ENCODE results near the gene PINLYP.
"Not testable (repeated sequence)": the region's sequence is repeated elsewhere in the genome, so short reads cannot be mapped to it uniquely, and the experiment has no call there.

Gene PINLYP

DNA sequence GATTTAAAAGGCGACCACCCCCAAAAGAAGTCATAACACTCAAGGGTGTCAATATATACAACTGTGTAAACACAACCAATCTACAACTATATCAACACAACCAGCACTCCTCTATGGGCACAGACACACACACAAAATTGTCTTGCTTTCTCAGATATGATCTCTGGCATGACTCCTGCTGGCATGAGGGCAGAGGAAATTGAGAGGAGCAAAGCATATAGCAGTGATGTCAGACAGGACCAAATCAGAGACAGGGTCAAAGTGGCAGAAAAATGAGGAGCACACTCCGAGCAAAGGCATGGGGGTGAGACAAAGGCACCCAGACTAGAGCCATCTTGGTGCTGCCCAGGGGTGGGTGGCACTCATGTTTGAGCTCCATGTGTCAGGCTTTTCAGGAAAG is 10.7 kb downstream of the PINLYP start:
- no peak for DNase-seq

- DNase-seq: not testable (repeated sequence)
Measured at GRCh38 chr19:43587029-43587428, 11.4 kb downstream of the PINLYP start.

DNA sequence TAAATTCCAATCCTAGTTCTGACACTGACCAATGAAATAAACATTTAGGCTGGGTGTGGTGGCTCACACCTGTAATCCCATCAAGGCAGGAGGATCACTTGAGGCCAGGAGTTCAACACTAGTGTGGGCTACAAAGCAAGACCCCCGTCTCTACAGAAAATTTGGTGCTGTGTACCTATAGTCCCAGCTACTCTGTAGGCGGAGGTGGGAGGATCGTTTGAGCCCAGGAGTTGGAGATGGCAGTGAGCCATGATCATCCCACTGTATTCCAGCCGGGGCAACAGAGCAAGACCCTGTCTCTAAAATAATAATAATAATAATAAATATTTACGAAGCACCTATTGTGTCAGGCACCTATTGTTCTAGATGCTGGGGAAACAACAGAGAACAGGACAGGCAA is 13.7 kb downstream of the PINLYP start:
- no peak for DNase-seq

DNA sequence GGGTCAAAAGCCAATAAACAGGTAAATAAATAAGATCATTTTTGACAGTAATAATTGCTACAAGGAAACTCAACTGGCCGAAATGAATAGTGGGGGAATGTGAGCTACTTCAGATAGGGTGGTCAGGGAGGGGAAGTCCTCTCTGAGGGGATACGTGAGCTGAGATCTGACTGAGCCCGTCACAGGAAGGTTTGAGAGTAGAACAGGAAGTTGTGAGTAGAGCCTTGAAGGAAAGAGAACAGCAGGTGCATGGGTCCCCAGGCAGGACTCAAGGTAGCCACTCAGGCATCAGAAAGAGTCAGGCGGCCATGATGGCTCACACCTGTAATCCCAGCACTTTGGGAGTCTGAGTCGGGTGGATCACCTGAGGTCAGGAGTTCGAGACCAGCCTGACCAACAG is 14.1 kb downstream of the PINLYP start:
- DNase-seq: no peak

DNA sequence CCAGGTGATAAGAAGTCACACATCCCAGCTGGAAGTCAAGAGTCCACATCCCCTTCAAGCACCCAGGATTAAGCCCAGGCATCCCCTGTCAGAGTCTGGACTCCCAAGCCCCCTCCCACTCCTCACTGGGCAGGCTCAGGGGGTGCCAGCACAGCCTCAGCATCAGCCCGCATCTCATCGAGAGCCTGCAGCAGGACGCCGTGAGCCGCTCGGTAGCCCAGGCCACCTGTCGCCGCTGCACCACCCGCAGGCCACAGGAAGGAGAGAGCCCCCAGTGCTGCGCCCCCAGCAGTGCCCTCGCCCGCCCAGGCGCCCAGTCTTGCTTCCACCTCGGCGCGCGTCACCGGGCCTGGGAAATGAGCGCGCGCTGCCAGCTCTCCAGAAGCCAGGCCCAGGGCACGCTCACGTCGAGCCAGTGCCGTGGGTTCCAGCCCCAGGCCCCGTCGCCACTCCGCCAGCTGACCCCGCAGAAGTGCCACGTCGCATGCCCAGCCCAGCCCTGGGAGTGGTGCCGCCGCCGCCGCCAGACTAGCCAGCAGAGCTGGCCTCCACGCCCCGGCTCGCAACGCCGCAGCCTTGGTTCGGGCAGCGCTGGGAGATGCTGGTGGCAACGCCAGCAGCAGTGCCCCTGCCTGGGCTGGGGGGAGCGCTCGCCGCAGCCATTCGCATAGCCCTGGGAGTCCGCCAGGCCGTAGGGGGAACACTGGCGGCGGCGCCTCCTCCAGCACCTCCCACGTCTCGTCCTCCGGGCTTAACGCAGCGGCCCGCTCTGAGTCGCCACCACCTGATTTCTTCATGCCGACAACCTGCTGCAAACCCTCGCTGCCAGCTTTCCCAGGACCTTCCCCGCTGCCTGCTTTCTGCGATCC is 16.5 kb downstream of the PINLYP start:
- no peak for DNase-seq

DNA sequence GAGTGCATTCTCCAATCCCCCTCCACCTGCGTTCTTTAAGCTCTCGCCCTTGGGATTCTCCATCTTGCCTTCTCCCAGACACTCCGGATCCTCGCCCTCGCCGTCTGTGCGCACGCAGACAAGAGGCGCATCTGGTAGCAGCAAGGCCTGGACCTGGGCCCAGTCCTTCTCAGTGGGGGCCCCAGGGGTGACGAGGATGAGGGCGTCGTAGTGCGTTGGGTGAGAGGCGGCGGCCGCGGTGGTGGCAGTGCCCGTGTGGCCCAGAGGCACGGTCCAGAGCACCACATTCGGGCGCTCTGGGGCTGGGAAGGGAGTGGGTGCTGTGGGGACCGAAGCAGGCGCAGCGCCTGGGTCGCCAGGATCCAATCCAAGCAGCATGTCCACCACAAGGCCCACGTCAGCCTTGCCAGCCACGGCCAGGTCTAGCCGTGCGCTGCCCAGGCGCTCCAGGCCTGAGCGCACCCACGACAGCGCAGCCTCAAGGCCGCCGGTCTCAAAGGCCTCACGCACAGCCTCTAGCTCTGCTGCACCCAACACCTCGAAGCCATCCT is 17.3 kb downstream of the PINLYP start:
- no peak for DNase-seq

- DNase-seq: no peak
Measured at GRCh38 chr19:43594081-43594697, 18.6 kb downstream of the PINLYP start.

DNA sequence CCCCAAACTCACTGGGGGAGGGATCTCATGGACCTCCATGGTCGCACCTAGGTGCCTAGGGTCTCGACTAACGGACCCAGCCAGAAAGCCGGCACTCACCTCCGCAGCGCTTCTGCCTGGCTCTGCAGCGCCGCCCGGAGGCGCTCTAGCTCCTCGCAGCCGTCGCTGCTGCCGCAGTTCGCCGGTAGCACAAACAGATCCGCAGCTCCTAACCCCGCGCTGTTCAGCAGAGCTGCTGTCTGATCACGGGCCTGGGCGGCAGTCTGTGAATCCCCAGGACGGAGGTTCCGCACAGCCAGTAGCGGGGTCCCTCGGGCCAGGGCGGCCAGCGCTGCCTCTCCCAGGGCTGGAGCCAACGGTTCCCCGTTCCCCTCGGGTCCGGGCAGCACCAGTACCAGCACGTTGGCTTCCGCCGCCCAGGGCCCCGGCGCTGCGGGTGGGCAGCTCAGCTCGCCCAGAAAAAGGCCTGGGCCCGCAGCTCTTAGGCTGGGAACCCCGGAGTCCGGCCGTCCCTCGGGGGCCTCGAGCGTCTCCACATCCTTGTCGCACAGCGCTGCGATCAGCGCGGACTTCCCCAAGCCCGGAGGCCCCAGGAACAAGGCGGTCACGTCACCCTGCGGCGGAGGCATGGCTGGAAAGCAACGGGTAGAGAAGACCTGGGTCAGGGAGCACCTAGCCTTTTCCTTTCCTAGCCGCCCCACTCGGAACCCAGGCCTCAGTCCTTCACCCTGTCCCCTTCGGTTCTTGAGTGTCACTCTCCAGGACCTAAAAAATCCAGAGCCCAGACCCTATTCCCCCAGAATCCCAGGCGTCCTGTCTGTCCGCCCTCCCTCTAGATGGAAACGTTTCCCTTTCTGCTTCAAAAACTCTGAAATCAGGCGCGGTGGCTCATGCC is 19.4 kb downstream of the PINLYP start:
- DNase-seq: peak; percentile 82

DNA sequence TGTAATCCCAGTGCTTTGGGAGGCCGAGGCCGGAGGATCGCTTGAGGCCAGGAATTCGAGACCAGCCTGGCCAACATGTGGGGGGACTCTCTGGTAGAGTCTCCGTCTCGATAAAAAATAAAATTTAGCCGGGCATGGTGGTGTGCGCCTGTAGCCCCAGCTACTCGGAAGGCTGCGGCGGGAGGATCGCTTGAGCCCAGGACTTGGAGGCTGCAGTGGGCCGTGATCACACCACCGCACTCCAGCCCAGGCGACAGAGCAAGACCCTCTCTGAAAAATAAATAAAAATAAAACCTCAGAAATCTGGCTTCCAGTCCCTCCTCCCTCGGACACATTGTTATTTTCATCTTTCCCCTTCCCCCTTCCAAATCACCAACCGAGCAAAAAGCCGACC is 20.0 kb downstream of the PINLYP start:
- peak; percentile 59 for DNase-seq

DNA sequence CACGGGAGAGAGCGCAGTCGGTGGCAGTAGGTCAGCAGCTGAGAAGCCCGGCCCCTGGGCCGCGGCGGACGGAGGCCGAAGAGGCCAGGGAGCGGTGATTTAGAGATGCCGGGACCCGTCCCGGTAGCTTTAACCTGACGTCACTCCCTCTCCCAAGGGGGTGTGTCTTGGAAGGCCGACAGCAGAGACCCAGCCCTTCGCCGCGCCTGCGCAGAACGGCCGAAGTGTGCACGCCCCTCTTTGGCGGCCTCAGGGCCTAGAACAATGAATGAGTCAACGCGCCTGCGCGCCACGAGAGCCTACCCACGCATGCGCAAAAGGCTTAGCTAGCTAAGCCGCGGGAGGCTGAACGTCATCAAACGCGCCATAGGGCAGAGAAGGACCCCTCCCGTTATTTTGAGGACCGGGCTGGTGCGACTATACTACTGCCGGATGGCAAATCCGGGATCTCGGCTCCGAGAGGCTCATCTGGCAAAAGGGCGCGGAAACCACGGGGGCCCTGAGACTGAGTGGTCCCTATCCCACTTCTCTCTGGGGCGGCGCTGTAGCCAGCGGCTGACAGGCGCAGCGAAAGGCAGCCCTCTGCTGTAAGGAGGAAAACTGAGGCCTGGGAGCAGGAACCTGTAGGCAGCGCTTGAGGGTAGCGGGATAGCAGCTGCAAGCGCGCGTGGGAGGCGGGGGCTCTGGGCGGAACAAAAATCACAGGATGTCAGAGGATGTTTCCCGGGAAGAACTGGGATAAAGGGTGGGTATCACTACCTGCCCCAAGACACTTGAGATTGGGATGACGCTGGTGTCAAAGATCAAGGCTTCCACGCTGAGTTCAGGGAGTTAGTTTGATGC is 20.6 kb downstream of the PINLYP start, which contains the start of the genes IRGQ and ZNF576:
Gene IRGQ (minus strand): TSS at position 136 of the 843 bp plus-strand sequence. CDS start 796 bp downstream, outside the sequence.
Gene ZNF576 (plus strand): TSS at position 597 of the 843 bp plus-strand sequence. CDS start 514 bp downstream, outside the sequence.
- DNase-seq: peak; percentile 100

- peak; percentile 56 for DNase-seq
Measured at GRCh38 chr19:43596842-43597461, 21.4 kb downstream of the PINLYP start.

DNA sequence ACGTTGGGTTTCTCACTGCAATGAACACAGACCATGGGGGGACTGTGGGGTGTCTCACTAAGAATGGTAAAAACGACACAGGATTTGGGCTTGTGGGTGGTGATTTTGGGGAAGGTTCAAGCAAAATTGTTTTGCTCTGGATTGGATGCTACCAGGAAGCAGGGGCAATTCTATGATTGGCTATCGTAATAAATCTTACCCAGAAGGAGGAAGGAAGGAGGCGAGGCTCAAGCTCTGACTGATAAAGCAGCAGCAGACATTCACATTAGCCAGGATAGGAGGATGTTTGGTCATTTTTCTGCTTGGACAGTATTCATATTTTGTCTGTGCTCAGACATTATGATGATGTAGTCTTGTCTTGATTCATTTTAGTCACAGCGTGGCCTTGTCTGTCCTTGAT is 22.3 kb downstream of the PINLYP start:
- DNase-seq: no peak

DNA sequence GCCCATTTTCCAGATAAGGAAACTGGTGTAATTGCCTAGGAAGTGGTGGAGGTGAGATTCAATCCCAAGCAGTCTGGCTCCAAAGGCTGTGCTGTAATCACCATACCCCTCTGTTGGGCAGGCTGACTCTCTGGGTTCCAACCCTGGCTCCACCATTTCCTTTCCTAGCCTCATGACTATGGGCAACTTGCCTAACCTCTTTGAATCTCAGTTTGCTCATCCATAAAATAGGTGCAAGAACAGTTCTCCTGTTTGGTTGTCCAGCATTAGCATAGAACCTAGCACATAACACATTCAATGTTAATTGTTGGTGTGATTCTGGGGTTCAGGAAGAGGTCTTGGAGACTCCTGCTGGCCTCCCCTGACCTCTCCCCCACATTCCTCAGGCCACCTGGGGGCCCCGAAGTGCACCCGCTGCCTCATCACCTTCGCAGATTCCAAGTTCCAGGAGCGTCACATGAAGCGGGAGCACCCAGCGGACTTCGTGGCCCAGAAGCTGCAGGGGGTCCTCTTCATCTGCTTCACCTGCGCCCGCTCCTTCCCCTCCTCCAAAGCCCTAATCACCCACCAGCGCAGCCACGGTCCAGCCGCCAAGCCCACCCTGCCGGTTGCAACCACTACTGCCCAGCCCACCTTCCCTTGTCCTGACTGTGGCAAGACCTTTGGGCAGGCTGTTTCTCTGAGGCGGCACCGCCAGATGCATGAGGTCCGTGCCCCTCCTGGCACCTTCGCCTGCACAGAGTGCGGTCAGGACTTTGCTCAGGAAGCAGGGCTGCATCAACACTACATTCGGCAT is 23.0 kb downstream of the PINLYP start:
- DNase-seq: no peak

GRCh38 chr19:43599635-43600295 is 24.2 kb downstream of the PINLYP start:
- DNase-seq: no peak

- DNase-seq: not testable (repeated sequence)
Measured at GRCh38 chr19:43600326-43600725, 24.7 kb downstream of the PINLYP start.

GRCh38 chr19:43605875-43606568 is 30.4 kb downstream of the PINLYP start:
- no peak for DNase-seq

- no peak for DNase-seq
Measured at GRCh38 chr19:43606569-43607229, 31.1 kb downstream of the PINLYP start.
